ENCODE data around the gene KIF5A.

The KIF5A gene

DNA sequence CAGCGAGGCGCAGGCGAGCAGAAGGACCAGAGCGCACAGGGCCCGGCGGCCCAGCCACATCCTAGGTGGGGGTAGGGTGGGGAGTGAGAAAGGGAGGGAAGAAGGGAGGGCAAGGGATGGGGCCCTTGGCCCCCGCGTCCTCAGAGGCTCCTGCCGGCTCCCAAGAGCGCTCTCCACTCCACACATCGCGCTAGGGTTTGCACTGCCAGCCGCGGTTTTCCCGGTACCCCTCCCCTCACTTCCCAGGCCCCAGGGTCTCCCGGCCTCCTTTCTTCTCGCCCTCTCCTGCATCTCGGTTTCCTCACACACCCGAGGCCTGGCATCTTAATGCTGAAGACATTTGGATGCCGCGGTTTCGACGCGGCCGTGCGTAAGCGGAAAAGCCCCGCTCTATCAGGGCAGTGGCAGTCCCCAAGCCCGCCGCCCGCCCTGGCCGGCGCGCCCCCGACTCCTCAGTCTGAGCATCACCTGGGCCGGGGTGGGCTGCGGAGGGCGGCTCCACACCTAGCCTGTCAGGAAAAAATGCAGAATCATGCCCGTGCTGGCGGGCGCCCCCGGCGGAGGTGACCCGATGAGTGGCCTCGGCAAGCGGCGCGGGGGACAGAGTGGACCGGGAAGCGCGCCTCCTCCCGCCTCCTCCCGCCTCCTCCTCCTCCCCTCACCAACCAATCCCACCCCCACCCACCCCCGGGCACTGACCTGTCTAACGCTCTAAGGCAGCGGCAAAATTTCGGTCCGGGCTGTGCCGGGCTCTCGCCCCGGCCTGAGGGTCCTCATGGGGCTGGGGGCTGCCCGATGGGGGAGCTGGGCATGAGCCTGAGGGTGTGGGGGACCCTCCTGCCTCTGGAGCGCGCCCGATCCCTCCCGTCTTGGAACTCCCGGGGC is 82.5 kb downstream of the KIF5A start:
- DNase-seq (ENCODE audit: low read depth): no peak

DNA sequence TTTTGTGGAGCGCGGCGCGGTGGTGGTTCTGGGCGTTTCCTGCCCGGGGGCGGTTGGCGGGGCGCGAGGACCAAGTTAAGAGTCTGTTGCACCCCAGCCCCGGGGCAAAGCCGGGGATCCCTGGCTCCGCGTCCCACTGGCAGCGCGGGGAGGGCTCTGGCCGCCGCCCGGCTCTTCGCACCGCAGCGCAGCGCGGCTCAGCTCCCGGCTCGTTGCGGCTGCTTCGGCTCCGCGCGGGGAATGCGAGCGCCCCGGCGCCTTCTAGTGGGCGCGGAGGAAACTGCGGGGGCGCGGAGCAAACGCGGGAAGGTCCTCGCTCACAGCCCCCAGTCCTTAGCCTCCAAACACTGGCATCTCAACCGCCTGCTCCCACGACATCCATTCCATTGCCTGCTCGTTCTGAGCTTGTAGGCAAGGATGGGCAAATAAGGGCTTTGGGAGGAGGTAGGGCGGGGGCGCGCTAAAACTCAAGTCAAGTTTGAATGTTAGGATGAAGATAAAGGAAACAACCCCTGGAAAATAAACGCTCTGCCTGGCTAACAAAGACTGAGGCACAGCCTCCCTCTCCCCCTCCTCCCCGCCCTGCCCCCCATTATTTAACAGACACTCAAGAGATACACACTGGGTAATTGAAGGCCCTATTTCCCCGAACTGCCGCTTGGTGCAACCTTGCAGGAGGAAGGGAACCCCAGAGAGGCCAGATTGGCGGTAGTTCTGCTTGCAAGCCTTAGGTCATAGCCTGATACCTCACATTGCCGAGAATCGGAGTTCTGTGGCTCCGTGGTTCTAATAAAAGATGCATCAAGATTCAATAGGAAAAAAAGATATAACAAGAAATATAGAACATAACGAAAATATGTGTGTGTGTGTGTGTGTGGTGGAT is 83.4 kb downstream of the KIF5A start, which contains the start of gene B4GALNT1:
Gene B4GALNT1 (minus strand): TSS at position 244 of the 883 bp plus-strand sequence. CDS start 1,069 bp downstream, outside the sequence.
- DNase-seq (ENCODE audit: low read depth): peak; percentile 43

All from stimulated activated CD8-positive, alpha-beta memory T cell treated with anti-CD3 and anti-CD28 coated beads, Interleukin-15, amount 100 ng/mL, for 24 hours (primary cell).